NCI-H187 (cell line): ENCODE measurements around the gene ERBB4.
"Not testable (repeated sequence)": the region's sequence is repeated elsewhere in the genome, so short reads cannot be mapped to it uniquely, and the experiment has no call there.

Source experiments
- DNase-seq, 2 experiments: peaks; one replicate each; lab custom pipeline; 2025; lab: John Stamatoyannopoulos, UW

The ERBB4 gene

DNA sequence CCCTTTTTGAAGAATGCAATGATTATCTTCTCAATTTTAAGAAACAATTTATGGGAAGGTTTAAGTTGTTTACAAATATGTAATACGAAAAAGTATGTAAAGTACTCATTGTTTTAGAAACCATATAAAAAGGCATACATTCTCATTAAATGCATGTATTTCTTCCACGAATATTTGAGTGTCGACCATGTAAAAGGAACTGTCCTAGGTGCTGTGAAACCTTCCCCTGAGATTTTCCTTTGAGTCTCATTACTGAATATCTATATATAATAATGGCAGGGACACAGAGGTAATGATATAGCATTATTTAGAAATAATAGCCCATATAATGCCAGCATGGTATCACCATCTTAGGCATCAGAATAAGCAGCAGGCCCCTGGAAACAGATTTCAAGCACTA, 239.3 kb downstream of the ERBB4 start:
- no peak for DNase-seq

DNA sequence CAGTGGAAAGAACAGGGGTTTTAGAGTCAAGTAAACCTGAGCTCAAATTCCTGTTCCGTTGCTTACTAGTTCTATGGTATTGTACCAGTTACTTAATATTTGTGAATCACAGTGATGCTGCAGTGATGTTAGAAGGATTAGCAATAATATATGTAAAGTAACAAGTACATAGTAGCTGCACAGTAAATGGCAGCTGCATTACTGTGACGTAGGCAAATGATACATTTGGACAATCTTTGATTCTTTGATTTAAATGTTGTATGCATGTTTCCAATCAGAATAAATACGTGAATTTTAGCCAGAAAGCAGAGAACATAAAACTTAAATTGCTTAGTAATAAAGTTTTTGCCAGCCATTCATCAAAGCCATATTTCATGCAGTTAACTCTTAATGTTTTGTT, 243.0 kb downstream of the ERBB4 start:
- no peak for DNase-seq

DNA sequence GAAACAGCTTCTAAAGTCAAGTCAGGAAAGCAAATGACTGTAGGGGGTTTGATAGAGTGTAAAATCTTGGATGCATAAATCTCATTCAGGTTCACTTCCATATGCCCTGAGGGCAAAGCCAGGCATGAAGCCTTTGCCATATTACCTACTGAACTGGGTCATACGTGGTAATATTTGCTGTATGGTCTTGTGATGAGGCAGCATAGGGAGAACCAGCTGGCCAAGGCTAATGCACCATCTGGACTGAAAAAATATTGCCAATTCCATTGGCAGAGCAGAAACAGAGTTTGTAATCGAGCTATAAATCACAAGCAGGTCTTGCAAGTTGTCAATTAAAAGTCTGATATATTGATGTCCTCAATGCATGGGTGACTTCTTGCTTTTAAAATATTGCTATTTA, 243.8 kb downstream of the ERBB4 start:
- no peak for DNase-seq

DNA sequence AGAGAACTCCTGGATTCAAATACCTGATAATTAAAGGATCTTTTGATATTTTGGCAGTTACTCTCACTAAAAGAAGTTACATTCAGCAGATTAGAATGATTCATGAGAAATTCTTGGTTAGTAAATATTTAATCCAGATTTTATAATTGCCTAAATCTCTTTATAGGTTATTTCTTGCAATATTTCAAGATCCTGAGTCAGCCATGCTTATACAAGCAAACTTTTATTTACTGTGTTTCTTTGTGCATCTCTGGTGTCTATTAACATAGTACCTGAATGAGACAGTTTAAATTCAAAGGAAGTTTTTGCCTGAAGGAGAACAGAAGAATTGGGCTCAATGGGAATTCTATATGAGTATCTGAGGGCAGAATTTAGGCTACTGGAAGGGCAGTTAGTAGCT, 249.3 kb downstream of the ERBB4 start:
- DNase-seq: no peak

DNA sequence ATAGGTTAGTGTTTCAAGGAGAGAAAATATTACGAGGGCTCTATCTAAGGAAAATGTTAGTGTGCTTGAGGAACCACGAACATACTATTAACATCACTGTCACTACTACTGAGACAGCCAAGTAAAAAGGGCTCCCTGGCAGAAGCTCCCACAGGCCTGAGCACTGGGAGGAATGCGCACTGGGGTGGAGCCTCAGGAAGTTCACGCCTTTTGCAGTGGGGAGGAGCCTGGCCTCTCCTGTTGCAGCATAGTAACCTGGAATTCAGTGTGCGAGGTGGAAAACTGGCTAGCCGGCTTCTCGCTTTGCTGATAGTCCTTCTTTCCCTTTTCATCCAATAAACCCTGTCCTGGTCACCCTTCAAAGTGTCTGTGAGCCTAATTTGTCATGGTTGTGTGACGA, 250.3 kb downstream of the ERBB4 start:
- no peak for DNase-seq

DNA sequence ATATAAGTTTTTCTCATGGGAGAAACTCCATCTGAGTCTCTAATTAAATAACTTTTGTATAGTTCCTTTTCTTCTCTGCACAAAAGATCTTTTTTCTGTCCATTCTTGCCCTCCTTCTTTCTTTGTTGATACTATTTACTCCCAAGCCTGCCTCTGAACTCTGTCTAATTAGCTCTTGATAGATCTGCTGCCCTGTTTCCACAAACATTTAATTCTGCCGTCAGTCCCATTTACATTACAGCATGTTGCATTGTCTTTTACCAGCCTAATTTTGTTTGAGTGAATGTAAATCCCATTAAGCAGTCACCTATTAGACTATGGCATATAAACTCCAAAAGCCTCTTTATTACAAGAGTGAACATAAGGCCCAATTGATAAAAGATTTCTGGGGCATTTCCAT, 254.4 kb downstream of the ERBB4 start:
- no peak for DNase-seq

DNA sequence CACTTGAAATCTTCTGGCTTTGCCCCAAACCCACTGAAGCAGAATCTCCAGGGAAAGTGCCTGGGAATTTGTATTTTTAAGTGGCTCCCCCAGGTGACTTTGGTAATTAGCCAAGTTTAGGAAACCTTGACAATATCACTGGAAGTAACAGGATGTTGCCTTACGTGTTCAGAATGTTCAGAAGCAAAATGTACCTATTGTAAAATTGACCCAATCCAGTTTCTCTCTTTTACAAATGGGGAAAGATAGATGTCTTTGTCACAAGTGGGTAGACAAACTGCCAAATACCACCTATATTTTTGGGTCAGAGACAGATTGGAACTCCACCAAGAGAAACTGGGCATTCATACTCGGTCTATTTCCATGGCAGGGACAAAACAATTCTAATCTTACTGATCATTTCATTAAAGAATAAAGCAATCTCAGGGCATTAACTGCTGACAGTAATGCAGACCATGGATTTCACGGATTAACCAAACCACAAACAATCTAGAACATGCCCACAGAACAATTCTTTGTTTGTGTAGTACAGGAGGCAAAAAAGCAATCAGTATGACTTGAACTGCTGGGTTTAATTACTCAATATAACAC, 255.8 kb downstream of the ERBB4 start:
- DNase-seq: no peak

DNA sequence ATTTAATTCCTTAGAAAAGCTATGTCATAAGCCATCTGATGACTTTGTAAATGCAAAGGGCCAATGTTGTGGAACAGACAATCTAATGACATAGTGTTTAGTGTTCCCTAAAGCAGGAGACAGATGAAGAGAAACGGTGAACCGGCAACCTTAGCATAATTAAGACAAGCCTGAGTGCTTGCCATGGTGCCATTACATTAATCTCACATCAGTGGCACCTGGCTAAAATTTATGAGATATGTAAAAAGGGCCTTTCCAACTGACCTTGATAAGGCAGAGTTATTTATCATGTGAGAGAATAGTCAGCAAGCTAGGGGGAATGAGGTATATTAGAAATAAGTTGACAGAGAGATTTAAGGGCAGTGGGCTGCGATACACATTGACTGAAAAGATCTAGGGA, 261.8 kb downstream of the ERBB4 start:
- DNase-seq: no peak

DNA sequence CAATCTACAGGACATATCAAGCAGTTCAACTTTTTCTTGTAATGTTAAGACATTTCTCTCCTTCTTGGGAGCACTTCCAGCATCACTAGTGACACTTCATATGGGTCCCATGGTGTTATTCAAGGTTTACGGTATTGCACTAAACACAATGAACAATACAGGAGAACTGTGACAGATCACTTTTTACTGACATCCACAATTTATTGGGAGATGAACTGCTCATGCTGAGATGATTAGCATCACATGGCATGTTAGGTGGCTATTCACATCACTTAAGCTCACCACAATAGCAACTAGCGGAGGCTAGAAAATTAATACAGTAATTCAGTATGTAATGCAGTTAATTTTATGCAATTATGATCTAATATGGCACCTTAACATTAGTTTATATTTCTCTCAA, 264.4 kb downstream of the ERBB4 start:
- DNase-seq: no peak

DNA sequence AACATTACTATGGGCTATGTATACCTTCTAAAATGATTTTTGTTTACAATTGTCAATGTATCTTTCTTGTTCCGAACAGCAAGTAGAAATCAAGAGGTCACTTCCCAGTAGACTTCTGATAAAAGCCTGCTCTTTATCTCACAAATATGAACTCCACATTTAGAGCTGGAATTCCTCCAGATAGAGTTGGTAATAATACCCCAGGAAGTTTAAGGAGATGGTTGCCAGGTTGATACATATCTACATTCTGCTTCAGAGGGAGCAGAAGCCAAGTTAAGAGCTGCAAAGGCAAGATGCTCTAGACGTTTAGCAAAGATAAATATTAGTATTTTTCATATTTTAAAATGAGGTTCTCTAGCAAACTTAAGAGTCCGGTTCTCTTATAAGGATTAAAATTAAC, 267.0 kb downstream of the ERBB4 start:
- DNase-seq: no peak

DNA sequence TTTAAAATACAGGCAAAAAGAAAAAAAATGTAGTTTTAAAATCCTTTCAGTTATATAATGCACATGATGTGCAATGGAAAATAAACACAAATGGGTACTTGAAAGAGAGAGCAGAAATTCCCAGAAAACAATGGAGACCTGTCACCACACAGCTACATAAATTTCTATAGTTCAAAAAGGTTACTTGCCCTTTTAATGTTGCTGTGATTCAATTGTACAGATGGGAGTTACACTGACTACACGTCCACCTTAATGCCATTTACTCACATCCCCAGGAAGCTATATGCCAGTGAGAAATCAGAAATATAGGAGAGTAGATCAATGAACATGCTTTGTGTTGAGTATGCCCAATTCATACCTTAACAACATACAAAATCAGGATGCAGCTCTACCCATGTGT, 269.6 kb downstream of the ERBB4 start:
- no peak for DNase-seq

DNA sequence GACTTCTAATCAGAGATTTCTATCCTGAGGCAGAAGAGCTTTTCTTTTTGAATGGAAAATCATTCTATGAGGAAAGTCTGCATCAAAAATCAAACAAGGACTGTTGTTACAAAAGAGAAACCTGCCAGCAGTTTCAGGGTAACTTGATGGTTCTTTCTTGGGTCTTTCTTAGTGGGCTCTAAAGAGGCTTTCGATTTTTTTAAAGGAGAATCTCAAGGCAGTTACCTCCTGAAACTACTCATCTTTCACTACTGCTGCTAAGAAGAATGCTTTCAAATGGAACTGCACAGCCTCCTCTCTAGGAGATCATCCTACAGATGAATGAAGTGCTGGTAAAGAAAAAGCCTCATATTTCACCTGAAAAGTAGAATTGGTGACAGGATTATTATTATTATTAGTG, 272.3 kb downstream of the ERBB4 start:
- no peak for DNase-seq

DNA sequence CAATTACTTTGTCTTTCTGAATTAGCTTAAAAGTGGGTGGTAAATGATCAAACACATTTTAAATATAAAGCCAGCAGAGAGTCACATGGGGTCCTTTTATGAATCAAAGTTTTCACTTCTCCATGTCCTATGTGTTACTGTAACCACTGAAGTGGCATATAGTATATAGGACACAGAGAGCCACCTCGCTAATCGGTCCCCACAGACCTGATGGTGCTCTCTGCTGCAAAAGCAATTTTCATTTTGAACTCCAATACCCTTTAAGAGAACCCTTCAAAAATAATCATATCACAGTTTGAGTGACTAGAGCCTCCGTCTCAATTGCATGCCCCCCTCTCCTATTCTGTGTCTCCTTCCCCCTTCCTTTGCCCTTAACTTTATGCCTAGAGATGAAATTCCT, 272.8 kb downstream of the ERBB4 start:
- no peak for DNase-seq

DNA sequence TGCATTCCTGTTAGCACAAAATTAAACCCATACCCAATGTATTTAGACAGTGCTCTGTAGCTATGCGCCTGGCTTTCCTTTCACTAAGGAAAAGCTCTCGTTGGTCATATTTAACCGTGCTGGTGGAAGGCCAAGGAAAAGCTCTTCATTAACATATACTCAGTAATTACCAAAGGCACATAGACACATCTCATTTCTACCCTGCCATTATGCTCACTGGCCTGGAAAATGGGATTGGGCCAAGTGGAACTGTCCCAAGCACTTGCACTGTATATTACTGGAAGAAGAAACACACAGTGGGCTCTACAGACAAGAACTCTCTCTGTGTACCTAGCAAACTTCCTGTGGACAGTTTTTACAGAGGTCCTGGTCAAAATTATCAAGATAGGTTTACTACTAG, 274.4 kb downstream of the ERBB4 start:
- no peak for DNase-seq

DNA sequence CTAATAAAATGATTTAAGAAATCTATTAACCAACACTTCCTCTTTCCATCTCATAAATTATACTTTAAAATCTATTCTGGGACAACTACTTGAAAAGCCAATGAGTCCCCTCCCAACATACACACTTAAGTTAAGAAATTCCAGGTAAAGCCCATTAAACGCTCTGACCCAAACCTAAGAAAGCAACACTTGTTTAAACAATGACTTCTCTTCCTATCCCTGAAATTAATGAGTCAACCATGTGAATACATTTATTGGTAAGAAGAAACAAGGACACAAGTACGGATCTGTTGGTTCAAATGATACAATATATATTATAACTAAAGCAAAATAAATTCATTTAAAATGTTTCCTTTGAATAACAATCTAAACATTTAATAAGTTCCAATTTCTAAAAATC, 279.4 kb downstream of the ERBB4 start:
- DNase-seq: no peak

DNA sequence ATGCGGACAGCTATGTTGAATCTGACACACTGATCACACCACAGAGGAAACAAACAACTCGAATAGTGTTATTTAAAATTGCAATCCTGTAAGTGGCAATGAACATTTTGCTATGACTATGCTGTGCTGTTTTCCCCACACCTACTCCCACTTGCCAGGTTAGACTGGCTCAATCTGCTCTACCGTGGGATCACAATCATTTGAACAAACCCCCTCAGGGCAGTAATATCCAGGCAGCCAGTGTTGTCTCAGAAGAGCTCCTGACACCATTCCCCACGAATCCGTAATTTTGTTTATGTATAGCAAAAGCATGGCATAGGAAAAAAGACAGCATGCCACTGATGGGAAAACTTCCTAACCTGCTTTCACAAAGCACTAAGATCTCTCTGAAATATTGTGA, 284.3 kb downstream of the ERBB4 start:
- DNase-seq: no peak

DNA sequence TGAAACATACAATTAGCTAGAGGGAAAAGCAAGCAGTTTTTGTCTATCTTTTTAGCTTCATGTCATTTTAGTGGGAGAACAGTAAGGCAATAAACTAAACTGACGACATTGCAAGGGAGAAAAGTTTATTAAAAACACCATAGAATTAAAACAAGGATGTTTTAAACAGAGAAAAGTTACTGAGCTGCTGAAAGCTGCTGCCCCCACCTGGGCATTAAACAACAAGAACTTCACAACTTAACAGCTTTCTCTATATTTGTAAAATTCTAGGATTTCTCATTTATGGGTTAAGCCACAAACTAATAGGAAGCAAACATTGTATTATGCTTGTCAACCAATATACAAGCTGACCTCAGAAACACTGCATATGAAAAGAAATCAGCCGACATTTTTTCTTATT, 289.2 kb downstream of the ERBB4 start:
- DNase-seq: no peak

DNA sequence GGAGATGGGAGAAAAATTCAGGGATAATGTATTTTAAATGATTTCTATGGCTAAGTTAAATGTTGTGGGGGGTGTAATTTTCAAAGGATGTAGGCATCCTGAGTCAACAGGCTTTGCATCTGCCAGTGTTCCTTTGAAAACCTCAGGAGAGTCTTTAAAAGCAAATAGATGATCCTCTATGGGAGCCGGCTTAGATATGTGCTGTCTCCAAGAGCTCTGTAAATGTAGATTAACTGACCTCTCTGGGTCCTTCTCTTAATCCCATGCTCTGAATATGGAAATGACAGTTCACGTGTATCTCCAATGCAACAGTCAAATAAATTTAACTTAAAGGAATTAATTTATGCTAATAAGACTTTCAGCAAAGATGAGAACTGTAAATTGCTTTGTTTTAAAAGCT, 292.7 kb downstream of the ERBB4 start:
- no peak for DNase-seq

DNA sequence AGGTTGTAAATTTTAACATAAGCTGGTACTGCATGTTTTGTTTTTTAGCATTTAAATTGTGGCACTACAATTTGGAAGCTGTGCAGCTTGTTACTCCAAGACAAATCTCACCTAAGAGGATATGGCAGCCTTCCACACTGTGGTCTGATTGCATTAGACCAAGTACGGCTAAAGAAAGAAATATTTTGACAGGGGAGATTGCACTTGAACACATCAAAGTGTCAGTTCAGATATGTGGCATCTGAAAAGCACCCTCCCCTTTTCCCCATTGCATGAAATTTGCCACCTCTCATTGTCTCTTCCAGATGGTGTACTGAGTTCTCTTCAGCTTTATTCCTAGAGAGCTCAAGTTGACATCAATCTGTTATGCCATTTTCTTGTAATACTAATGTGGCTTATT, 295.9 kb downstream of the ERBB4 start:
- DNase-seq: no peak

DNA sequence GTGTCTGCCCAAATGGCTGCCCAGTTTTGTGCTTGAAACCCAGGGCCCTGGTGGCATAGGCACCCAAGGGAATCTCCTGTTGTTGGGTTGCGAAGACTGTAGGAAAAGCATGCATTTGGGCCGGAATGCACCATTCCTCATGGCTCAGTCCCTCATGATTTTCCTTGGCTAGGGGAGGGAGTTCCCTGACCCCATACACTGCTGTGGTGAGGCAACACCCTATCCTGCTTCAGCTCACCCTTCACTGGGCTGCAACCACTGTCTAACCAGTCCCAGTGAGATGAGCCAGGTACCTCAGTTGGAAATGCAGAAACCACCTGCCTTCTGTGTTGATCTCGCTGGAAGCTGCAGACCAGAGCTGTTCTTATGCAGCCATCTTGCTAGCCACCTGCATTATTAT, 300.4 kb downstream of the ERBB4 start:
- not testable (repeated sequence) for DNase-seq

DNA sequence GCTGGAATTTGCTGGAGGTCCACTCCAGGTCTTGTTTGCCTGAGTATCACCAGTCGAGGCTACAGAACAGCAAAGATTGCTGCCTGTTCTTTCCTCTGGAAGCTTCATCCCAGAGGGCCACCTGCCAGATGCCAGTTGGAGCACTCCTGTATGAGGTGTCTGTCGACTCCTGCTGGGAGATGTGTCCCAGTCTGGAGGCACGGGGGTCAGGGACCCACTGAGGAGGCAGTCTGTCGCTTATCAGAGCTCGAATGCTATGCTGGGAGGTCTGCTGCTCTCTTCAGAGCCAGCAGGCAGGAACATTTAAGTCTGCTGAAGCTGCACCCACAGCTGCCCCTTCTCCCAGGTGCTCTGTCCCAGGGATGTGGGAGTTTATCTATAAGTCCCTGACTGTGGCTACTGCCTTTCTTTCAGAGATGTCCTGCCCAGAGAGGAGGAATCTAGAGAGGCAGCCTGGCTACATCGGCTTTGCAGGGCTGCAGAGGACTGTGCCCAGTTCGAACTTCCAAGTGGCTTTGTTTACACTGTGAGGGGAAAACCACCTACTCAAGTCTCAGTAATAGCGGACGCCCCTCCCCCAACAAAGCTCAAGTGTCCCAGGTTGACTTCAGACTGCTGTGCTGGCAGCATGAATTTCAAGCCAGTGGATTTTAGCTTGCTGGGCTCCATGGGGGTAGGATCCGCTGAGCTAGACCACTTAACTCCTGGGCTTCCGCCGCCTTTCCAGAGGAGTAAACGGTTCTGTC, 301.1 kb downstream of the ERBB4 start:
- no peak for DNase-seq

DNA sequence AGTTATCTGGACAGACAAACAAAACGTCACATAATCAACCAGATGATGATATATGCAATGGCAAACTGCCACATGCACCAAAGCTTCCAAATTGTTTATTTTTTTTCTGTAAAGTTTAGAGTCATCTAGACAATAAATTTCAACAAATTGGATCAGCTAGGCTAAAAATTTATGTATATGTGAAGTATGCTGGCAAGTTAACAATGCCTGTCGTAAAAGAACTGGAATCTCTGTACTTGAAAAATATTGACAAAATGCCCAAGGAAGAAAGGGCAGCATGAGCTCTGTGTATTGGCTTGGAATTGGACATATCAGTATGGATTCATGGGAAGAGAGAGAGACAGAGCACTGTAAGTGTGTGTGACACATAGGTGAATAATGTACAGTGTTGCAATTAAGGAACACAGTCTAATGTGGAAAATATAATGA, 309.8 kb downstream of the ERBB4 start:
- DNase-seq: no peak

DNA sequence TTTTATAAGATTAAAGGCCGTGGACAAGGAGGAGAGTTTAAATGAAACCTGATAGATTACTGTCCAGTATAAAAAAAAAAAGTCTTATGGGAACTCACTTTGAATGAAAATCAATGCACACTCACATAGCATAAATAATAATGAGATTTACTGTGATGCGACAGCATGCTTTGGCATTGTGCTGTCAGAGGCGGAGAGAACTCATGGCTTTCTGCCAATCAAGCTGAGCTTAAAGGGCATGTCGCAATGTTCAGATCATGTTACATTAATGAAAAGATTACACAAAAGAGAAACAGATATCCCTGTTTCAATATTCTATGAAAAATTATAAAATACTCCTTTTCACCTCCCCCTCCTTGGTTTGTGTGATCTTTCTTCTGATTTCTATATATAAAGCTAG, 310.8 kb downstream of the ERBB4 start:
- DNase-seq: no peak

DNA sequence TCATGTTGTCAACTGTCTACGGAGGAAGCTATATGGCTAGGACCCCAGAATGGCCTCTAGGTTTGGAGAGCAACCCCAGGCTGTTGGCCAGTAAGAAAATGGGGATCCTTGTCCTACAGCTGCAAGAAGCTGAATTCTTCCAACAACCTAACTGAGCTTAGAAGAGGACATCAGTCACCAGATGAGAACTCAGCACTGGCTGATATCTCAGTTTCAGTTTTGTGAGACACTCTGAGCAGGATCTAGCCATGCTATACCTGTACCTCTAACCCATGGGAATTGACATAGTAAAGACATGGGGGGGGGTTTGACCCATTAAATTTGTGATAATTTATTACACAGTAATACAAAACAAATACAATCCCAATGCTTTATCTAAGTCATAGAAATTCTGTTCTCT, 312.5 kb downstream of the ERBB4 start:
- no peak for DNase-seq
